TTC549 (cell line): Measurements from ENCODE around the gene ARMC8.

ENCODE experiments used
- FAIRE-seq: peaks from 2 replicates; lab custom pipeline; 2012; peaks lifted over from hg19 to GRCh38; lab: Jason Lieb, UNC

Gene ARMC8

GRCh38 chr3:138253609-138254008, 66.5 kb downstream of the ARMC8 start:
- no peak for FAIRE-seq

DNA sequence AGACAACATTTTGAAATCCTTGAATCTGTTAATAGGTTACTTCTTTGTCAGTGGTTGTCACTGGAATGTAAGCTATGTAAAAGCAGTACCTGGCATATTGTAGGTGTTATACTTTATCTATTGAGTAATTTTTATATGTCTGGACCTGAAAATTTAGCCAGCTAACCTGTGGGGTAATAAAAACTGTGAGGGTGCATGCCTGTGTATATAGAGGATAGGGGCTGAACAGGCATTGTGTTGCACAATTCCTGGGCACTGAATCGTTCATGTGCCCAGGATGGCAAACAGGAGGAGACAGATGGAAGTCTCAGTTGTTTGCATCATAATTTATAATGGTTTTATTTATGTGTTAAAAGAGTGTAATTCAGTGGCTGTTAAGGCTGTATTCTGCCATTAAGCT, 67.1 kb downstream of the ARMC8 start:
- FAIRE-seq: no peak

GRCh38 chr3:138256022-138256421, 68.9 kb downstream of the ARMC8 start:
- FAIRE-seq: no peak

DNA sequence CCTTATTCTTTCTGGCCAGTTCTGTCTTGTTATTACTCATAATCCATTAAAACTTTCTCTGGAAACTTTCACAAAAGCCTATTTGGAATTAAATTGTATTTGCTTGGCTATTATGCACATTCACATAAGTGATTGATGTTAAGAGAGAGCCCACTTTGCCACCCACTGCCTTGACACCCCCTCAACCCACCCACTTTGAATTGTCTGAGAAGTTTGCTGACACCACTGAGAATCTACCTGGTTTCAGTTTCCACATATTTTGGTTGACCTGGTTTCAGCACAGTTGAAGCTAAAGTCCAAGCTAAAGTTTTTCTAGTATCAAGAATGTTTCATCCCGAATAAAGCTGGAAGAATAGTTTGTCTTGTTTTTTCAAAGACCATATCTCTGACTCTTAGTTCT, 70.9 kb downstream of the ARMC8 start:
- no peak for FAIRE-seq

- FAIRE-seq: no peak
Observed at GRCh38 chr3:138259126-138259525, 72.0 kb downstream of the ARMC8 start.

DNA sequence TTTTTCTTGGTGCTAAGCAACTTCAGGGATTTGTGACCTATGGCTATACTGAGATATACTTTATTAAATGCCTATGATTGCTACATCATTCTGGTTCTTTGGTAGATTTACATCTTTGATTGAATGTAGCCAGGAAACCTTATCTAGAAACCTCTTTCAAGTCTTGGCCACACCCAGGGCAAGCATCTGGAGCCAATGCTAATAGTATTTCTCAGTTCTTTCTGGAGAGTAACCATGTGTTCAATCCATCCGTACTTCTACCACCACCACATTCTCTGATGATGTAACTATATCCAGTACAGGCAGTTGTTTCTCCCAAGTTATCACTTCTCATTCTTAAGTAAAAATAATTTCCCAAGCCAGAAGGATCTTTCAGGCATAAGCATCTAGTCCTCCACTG, 73.5 kb downstream of the ARMC8 start:
- no peak for FAIRE-seq

GRCh38 chr3:138263104-138263503, 76.0 kb downstream of the ARMC8 start:
- peak; percentile 9 for FAIRE-seq

DNA sequence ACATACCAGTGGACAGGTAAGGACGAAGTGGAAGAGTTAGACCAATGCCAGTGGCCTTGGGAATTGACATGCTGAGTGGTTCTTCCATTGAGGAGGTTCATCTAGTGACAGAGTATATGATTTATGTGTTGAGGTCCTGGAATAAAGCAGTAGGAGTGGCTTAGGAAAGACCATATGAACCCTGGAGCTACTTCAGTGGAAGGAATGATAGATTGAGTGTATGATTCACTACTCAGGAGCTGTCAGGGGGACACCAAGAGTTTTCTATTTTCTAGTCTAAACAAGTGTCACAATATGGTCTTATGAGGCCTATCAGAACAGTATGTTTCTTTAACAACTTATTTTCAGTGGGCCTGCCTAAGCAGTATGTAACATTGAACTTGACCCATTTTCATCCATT, 78.6 kb downstream of the ARMC8 start:
- FAIRE-seq: no peak

- no peak for FAIRE-seq
Observed at GRCh38 chr3:138267083-138267482, 80.0 kb downstream of the ARMC8 start.

DNA sequence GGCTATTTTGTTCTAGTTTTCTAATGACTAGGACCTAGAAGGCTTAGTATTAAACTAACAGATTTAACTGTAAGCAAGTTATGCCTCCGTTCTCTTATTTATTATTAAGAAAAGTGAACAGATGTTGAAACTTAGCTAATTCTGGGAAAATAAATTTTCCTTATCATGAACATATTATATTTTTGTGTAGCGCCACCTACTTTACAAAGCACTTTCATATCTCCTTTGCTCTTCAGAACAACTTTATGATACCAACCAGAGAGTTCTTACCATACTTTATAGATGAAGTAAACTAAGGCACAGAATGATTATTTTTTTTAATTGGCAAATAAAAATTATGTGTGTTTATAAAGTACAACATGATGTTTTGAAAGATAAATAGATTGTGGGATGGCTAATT, 83.1 kb downstream of the ARMC8 start:
- peak; percentile 5 for FAIRE-seq

- no peak for FAIRE-seq
Observed at GRCh38 chr3:138271189-138271794, 84.2 kb downstream of the ARMC8 start.

GRCh38 chr3:138281561-138281960, 94.5 kb downstream of the ARMC8 start:
- FAIRE-seq: no peak

GRCh38 chr3:138282836-138283235, 95.7 kb downstream of the ARMC8 start:
- FAIRE-seq: no peak

- FAIRE-seq: no peak
Observed at GRCh38 chr3:138284079-138284478, 97.0 kb downstream of the ARMC8 start.

DNA sequence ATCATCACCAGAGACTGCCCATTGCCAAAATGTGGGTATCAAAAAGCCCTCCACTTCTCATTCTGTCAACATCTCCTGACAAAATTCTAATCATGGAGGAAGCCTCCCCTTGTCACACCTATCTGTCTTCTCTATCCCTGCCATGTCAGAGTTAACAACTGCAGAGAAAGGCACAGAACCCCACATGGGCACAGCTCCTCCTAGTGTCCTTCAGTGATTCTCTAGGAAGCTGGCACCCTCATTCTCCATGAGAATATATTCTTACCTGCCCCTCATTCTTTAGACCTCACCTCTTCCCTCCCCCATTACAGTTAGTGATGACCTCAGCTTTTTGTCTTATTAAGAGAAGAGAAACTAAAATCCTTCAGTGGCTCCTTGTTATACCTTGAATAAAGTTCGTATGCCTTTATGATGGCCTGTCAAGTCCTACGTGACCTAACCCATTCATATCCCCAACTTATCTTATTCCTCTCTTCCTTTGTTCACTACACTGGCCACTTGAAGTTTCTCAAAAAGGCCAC, 97.9 kb downstream of the ARMC8 start:
- FAIRE-seq: no peak

DNA sequence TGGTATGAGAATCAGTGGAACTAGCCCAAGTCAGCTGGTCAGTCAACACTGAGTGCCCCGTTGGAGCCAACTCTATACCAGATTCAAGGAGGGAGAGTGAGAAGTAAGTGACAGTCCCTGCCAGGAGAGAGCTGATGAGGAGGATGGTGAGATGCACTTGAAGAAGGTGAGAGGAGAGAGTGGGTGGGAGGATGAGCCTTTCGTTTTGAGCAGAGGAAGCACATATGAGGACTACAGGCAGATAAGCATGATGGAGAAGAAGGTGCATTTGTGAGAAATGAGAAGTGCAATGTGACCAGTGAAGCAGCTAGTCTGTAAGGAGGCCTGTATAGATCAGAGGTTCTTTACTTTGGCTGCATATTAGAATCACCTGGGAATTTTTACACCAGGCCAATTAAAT, 102.2 kb downstream of the ARMC8 start:
- no peak for FAIRE-seq

DNA sequence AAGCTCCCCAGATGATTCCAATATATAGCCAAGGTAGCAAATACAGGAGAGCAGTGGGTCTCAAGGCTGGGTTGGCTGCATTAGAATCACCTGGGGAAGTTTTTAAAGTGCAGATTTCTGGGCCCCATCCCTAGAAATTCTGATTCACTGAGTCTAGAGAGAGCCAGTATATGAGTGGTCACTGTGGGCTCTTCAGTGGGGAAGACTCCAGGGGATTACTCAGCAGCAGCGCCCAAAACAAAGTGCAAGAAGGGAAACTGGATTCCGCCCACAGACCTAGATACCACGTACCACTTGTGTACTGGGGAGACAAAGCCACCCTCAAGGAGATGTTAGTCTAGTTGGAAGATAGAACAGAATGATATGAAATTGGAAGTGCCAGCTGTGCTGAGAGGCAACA, 102.6 kb downstream of the ARMC8 start:
- no peak for FAIRE-seq

DNA sequence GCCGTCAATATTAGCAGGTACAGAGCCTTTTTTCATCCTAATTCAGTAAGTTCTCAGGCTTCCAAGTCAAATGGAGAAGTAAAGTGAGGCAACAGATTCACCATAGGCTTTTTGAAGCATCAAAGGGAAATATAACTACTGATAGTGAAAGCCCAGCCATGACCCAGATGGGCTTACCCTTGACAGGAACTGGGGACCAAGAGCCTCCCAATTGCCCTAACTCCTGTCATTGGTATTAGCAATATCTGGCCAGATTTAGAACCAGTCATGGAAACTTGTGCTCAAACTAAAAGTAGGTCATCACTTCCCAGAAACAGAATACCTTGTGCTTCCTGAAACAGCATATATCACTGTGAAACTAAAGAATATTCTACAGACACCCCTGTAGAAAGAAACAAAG, 109.5 kb downstream of the ARMC8 start:
- no peak for FAIRE-seq

DNA sequence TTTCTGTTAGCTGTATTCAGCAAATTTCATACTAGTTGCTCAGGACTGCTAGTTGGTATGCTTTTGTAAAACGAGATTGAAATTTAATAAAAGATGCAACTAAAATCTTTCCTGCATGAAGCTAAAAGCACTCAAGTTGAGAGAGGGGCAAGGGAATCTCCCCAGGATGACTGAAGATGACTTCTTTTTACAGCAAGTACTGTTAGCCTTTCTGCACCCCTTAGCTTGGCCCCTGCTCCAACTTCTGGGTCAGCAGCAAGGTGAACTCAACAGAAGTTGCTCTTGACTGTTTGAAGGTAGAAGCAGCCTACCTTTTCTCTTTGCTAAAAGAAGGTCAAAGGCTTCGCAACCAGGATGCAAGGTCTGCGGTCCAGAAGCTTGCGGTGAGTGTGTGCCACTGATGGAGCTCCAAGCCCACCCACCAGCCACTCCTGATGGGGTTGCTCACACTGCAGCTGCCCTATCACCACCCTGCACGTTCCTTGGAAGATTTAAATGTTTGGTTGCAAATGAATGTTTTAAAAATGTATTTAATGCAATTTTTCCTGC, 110.0 kb downstream of the ARMC8 start:
- FAIRE-seq: no peak

DNA sequence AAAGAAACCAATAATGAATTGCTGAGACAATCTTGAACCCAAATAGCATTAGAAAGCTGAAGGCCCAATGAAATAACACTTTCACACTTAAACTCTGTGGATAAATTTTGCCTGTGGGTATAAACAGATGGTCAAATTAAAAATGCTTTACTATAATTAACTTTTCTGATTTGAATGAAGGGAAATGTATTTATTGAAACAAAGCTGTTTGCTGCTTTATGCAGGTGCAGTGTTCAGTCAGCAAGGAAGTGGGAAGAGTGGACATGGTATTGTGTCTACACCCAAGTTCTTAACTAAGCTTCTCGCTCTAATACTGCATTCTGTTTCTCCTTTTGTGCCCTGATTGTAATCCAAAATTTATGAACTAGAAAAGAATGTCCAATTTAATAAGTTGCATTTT, 110.8 kb downstream of the ARMC8 start:
- FAIRE-seq: no peak

GRCh38 chr3:138300647-138301046, 113.5 kb downstream of the ARMC8 start:
- no peak for FAIRE-seq

DNA sequence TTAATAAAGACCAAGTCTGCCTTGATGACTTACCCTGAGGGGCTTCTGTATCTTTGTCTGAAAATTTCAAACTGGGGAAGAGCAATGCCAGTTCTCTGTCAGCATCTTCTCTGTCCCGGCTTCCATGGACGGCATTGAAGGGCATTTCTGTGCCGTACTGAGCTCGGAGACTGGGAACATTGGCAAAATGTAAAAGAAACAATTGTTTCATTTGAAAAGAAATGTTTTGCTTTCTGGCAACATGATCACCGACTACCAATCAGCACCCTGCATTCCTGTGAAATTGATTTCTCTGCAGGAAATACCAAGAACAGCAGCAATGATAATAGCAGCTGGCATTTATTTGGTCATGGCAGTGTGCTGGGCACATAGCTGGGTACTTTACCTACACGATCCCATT, 116.4 kb downstream of the ARMC8 start:
- no peak for FAIRE-seq

DNA sequence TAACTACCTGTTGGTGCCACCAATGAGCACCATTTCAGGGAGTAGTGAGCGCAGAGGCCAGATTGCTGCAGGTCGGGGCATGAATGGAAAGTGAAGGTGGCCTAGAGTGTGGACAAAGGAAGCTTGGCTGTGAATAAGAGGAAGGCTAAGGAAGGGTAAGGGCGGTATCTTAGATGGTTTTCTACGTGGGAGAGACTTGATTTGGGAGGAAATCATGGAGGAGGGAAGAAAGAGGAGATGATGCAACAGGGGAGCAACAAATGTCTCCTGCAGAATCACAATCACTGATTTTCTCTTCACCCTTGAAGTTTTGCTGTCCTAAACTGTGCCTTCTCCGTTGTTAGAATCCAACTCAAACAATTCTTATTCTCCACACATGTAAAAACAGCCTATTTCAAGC, 120.8 kb downstream of the ARMC8 start:
- FAIRE-seq: no peak

GRCh38 chr3:138308783-138309182, 121.7 kb downstream of the ARMC8 start:
- FAIRE-seq: no peak

DNA sequence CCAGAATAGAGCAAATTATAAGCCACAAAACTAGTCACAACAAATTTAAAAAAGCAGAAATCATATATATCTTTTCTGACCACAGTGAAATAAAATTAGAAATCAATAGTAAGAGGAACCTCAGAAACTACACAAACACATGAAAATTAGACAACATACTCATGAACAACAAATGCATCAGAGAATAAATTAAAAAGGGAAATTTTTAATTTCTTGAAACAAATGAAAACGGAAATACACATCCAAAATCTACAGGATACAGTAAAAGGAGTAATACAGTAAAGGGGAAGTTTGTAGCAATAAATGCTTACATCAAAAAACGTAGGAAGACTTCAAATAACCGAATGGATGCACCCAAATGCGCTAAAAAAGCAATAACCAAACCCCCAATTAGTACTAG, 123.4 kb downstream of the ARMC8 start:
- no peak for FAIRE-seq
